Progenitor cell of endocrine pancreas (in vitro differentiated cells): Measurements from ENCODE around the gene FBXL7. TPM values are rescaled to one million over a fixed set of nuclear protein-coding genes. Genes with fewer than 3 reads are reported as not detected.

Experiments used
- DNase-seq: peaks from one replicate; pipeline ENCODE4 v3.0.0; 2021; ENCODE audit warnings: low spot score; ENCODE audit not compliant: unreplicated experiment
- H3K27ac Mint-ChIP-seq: 2 replicates; pipeline ENCODE4 v1.8.0; 2021; ENCODE audit warnings: mild to moderate bottlenecking, moderate library complexity, mixed read lengths
- H3K27me3 Mint-ChIP-seq: 2 replicates; pipeline ENCODE4 v1.8.0; 2021; ENCODE audit warnings: mixed read lengths
- H3K36me3 Mint-ChIP-seq: 2 replicates; pipeline ENCODE4 v1.8.0; 2022; ENCODE audit warnings: mixed read lengths; ENCODE audit not compliant: insufficient read depth
- H3K4me1 Mint-ChIP-seq: 2 replicates; pipeline ENCODE4 v1.8.0; 2021; ENCODE audit warnings: low read depth, mixed read lengths
- H3K4me3 Mint-ChIP-seq: 2 replicates; pipeline ENCODE4 v1.8.0; 2021; ENCODE audit warnings: low read depth, mild to moderate bottlenecking, moderate library complexity, mixed read lengths
- H3K9me3 Mint-ChIP-seq: 2 replicates; pipeline ENCODE4 v1.8.0; 2021; ENCODE audit warnings: low read depth, mixed read lengths
- total RNA-seq: library from RNA; stranded (reverse); gene quantifications from 2 replicates; pipeline ENCODE4 v1.2.1, GENCODE V29; 2021
- TF ChIP-seq, protein P1 (sequence below): fragments of 200-600 bp; sonication (generic); IDR thresholded peaks from one replicate; pipeline ENCODE4 v1.5.0; 2021; ENCODE audit warnings: antibody characterized with exemption, mild to moderate bottlenecking; ENCODE audit not compliant: unreplicated experiment

The FBXL7 gene
- total RNA-seq, 1 donor from 2014 or later, result 15.4 TPM

DNA sequence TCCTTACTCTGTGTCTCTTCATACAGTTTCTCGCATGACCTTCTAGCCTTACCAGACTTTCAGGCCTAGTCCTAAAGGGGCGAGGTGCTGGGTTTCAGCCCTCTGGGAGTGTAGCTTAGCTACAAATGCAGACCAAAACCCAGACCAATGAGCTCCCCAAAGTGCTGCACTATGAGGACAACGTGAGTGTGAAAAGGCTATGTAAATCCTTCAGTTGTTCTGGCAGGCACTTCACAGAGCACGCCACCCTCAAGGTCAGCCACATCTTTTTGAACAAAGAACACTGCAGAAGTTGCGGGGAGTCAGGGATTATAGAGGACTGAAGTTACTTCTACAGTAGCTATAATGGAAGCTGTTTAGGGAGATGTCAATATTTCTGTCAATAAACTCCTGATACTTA is 377.9 kb downstream of the FBXL7 start:
- Mint-ChIP-seq H3K9me3 (peaks cover 12% of the 10 kb centered on the region), H3K4me3 (no peak overlapping the region), H3K4me1 (no peaks in the 10 kb centered on the region), H3K36me3 (peaks cover 2% of the 10 kb centered on the region), H3K27ac (no peak overlapping the region), H3K27me3 (no peaks in the 10 kb centered on the region)
- TF ChIP-seq, protein P1, sequence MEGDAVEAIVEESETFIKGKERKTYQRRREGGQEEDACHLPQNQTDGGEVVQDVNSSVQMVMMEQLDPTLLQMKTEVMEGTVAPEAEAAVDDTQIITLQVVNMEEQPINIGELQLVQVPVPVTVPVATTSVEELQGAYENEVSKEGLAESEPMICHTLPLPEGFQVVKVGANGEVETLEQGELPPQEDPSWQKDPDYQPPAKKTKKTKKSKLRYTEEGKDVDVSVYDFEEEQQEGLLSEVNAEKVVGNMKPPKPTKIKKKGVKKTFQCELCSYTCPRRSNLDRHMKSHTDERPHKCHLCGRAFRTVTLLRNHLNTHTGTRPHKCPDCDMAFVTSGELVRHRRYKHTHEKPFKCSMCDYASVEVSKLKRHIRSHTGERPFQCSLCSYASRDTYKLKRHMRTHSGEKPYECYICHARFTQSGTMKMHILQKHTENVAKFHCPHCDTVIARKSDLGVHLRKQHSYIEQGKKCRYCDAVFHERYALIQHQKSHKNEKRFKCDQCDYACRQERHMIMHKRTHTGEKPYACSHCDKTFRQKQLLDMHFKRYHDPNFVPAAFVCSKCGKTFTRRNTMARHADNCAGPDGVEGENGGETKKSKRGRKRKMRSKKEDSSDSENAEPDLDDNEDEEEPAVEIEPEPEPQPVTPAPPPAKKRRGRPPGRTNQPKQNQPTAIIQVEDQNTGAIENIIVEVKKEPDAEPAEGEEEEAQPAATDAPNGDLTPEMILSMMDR, result no peak
- DNase-seq, result no peak

- TF ChIP-seq, protein P1, result no peak
- Mint-ChIP-seq H3K27me3 (no peaks in the 10 kb centered on the region), H3K4me1 (no peaks in the 10 kb centered on the region)
Measured at GRCh38 chr5:15880201-15880600, 380.2 kb downstream of the FBXL7 start.

GRCh38 chr5:15885156-15885555 is 385.2 kb downstream of the FBXL7 start:
- no peak overlapping the region for H3K4me3 Mint-ChIP-seq
- TF ChIP-seq, protein P1, result no peak
- DNase-seq, result no peak
- H3K36me3 Mint-ChIP-seq, result peaks cover 1% of the 10 kb centered on the region
- peaks cover 3% of the 10 kb centered on the region for H3K9me3 Mint-ChIP-seq
- no peaks in the 10 kb centered on the region for H3K4me1 Mint-ChIP-seq
- no peak overlapping the region for H3K27ac Mint-ChIP-seq
- no peaks in the 10 kb centered on the region for H3K27me3 Mint-ChIP-seq

More at GRCh38 chr5:15880201-15880600, 380.2 kb downstream of the FBXL7 start:
- Mint-ChIP-seq H3K9me3 (peaks cover 3% of the 10 kb centered on the region), H3K36me3 (peaks cover 1% of the 10 kb centered on the region), H3K27ac (peak overlapping the region; percentile 69), H3K4me3 (no peak overlapping the region)
- no peak for DNase-seq

DNA sequence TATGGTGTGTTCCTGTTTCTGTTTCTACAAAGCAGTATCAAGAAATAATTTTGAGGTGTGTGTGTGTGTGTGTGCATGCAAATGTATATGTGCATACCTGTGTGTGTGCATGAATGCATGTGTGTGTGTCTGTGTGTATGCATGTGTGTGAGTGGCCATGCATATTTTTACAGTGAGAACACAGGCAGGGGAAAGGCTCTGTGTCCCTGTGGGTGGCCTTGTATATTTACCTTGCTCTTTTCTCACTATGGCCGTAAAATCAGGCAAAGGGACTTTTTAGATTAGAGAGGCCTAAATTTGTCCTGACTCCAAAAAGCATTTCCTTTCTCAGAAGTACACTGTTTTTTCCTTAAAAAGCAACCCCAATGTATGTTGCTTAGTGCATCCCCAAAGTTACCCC is 386.2 kb downstream of the FBXL7 start:
- Mint-ChIP-seq H3K36me3 (peaks cover 1% of the 10 kb centered on the region), H3K27me3 (no peaks in the 10 kb centered on the region), H3K27ac (peak overlapping the region; percentile 7), H3K4me1 (no peaks in the 10 kb centered on the region), H3K9me3 (peaks cover 3% of the 10 kb centered on the region), H3K4me3 (no peak overlapping the region)
- TF ChIP-seq, protein P1, result no peak
- DNase-seq, result no peak

DNA sequence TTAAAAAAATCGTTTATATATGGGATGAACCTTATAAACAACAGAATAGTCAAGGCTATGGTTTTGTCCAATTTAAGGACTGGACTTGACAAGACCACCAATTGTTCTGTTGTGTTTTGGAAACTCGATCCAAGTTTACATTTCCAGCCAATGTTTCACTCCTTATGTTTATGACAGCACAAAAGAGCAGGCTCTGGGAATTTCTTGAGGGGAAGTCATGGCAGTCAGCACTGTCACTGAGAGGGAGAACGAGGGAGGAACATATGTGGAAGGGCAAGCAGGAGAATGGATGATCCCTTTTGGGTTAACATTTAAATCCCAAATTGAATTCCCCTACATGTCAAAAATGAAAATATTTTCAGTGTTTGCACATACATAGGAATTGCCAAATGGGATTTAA is 387.1 kb downstream of the FBXL7 start:
- no peak overlapping the region for H3K27ac Mint-ChIP-seq

More for the DNA sequence above, 387.1 kb downstream of the FBXL7 start:
- no peaks in the 10 kb centered on the region for H3K27me3 Mint-ChIP-seq
- TF ChIP-seq, protein P1, result no peak
- no peaks in the 10 kb centered on the region for H3K9me3 Mint-ChIP-seq
- no peak overlapping the region for H3K4me3 Mint-ChIP-seq
- no peaks in the 10 kb centered on the region for H3K36me3 Mint-ChIP-seq
- DNase-seq, result no peak
- H3K4me1 Mint-ChIP-seq, result no peaks in the 10 kb centered on the region
